ENCODE data around the gene FGF2.
"Not testable (repeated sequence)": the region's sequence is repeated elsewhere in the genome, so short reads cannot be mapped to it uniquely, and the experiment has no call there.

The FGF2 gene

DNA sequence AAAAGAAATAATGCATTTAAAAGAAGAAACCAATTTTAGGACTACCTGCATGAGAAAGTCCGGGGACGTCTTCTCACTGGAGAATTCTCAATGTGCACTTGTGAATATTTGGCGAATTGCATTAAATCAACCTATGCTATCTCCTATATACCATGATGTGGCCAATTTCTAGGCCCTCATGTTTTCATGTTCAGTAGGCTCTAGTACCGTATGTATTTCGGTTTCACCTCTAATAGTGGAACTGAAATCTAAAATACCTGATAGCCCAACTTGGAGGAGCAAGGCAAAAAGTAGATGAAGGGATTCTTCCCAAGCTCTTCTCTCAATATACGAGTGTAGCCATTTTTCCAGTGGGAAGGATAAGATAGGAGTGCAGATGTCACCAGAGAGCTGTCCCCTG lies 11.4 kb upstream of the FGF2 start:
- no peak for DNase-seq

DNA sequence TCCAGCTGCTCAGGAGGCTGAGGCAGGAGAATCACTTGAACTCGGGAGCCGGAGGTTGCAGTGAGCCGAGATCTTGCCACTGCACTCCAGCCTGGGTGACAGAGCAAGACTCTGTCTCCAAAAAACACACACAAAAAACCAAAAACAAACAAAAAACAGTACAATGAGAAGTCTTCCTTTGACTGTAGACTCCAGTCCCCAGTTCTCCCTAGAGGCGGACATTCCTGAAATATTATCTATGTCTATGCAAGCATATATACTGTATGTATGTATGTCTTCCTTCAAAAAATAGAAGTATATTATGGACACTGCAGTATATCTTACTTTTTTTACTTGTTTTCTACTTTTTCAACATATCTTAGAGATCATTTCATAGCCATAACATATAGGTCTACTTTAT lies 10.2 kb upstream of the FGF2 start:
- DNase-seq = no peak

DNA sequence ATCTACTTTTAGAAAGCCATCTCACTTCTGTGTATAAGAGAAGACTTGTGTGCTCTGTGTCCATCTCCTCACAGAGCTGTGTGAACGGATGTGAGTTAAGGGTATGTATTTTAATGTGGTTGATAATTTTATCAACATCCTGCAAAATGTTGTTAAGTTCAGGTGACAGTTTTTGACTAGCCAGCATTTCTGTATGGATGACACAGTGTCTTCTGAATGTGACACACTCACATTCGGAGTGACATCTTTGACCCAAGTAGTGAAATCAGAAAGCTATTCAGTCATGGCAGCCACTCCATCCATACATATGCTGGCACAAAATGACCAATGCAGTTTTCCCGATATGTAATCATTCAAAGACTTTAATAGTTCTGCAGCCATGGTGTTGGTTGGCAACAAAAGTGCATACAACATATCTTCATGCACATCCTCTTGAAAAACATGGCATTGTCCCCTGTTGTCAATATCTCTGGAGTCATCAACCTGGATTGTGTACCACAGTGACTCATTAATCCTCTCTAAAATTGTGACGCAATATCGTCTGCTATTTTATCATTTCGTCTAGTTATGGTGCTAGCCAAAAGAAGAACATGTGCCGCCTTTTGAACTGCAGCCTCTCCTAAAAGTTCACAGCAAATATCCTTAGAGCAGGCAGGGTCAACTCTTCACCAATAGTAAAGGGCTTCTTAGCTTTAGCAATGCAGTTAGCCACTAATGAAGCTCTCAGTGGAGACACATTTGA lies 6.8 kb upstream of the FGF2 start:
- no peak for DNase-seq

DNA sequence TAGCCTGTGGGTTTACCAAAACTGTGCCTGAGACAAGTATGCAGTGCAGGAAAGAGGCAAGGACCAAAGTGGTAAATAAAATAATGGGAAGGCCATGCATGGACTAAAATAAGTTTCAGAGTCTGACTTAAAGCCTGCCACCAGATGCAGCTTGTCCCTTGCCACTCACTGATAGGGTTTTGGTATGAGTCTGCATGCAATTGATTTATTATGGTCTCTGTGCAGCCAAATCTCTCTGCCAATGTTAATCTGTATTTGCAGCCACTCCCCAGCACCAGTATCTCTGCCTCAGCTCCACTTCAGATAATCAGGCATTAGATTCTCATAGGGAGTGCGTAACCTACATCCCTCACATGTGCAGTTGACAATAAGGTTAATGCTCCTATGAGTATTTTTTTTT lies 5.5 kb upstream of the FGF2 start:
- DNase-seq = no peak

DNA sequence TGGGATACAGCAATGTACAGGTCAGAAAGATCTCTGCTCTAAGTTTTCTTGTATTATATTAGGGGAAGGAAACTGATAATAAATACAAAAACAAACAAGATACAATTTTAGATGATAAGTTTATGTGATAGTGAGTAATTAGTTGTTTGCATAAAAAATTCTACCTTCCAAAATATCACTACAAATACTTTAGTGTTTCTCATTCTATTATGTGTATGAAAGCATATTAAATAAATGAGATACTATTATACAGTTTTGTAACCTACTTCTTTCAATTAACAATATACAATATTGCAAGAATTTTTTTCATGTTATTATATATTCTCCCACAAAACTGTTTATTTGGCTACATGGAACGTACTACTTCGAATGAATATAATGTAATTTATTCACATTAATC lies 4.2 kb upstream of the FGF2 start:
- DNase-seq = no peak

DNA sequence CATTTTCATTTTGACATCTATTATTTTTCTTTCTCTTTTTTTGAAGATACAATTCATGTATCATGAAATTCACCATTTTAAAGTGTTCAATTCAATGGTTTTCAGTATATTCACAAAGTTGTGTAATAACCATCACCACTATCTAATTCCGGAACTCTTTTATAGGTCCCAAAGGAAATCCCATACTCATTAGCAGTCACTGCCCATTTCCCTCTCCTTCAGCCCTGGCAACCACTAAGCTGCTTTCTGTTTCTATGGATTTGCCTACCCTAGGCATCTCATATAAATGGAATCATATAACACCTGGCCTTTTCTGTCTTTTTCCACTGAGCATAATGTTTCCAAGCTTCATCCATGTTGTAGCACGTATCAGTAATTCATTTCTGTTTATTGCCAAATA lies 3.2 kb upstream of the FGF2 start:
- DNase-seq = no peak

DNA sequence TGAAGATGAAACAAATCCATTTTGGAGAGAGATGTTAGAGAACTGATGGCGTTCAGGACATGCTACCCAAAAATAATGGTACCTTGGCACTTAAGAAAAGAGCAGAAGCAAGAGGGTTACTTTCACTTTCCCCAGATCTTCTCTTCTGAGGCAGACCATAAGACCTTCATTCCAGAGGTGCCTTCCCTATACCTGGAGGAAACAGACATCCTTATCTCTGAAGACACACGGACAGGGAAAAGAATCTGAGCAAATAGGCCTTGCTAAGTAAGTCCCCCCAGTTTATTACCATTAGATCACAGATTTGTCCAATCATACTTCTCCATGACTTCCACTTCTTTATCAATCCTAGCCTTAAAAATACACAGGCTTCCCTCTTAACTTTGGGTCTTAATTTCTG lies 2.0 kb upstream of the FGF2 start:
- no peak for DNase-seq

DNA sequence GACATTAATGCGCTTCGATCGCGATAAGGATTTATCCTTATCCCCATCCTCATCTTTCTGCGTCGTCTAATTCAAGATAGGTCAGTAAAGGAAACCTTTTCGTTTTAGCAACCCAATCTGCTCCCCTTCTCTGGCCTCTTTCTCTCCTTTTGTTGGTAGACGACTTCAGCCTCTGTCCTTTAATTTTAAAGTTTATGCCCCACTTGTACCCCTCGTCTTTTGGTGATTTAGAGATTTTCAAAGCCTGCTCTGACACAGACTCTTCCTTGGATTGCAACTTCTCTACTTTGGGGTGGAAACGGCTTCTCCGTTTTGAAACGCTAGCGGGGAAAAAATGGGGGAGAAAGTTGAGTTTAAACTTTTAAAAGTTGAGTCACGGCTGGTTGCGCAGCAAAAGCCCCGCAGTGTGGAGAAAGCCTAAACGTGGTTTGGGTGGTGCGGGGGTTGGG lies 528 bp upstream of the FGF2 start:
- DNase-seq = no peak

DNA sequence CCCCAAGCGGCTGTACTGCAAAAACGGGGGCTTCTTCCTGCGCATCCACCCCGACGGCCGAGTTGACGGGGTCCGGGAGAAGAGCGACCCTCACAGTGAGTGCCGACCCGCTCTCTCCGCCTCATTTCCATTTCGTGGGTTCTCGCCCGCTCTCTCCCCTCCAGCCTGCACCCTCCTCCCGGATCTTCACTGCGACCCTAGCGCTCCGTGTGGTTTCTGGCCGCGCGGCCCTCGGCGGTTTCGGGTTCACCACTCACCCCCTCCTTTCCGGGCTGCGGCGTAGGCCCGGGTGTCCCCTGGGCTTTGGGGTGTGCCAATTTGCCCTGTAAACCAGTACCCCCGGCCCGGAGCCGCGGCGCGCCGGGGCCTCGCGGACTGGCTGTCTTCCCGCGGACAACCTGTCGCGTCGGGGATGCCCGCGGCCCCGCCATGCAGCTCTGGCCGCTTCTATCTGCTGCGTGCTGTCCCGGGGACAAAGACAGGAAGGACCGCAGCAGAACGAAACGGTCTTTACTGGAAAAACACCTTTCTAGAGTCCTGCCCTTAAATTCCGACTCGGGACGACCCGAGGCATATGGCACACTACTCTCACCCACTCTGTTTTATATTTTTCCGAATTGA lies 737 bp downstream of the FGF2 start:
- no peak for DNase-seq

DNA sequence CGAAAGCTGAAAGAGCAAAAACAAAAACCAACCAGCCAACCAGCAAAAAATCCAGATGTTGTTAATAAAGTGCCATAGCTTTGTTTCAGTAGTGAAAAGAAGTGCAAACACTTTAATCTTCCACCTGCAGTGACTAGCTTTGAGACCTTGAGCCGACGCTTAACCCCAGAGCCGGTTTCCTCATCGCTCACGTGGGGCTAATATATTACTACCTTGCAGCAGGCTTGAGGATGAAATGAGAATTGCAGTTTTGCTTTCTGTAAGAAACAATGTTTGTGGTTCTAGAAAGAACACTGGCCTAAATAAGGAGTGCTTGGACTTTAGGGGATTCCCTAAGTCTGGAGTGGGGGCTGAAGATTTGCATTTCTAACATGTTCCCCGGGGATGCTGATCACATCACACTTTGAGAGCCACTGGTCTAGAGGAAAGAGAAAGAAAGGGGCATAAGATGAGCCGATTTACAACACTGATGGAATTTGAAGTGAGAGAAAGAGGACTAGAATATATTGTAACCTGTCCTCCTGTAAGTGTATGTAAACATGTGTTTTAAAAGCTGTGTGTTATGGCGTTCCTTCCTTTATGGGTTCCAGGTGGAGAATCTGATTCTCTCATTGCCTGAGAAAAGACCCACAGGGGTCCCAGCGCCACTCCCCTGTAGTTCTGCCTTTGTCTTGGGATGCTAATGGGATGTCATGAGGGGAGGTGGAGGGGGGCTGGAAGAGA lies 1.4 kb downstream of the FGF2 start:
- DNase-seq = no peak

DNA sequence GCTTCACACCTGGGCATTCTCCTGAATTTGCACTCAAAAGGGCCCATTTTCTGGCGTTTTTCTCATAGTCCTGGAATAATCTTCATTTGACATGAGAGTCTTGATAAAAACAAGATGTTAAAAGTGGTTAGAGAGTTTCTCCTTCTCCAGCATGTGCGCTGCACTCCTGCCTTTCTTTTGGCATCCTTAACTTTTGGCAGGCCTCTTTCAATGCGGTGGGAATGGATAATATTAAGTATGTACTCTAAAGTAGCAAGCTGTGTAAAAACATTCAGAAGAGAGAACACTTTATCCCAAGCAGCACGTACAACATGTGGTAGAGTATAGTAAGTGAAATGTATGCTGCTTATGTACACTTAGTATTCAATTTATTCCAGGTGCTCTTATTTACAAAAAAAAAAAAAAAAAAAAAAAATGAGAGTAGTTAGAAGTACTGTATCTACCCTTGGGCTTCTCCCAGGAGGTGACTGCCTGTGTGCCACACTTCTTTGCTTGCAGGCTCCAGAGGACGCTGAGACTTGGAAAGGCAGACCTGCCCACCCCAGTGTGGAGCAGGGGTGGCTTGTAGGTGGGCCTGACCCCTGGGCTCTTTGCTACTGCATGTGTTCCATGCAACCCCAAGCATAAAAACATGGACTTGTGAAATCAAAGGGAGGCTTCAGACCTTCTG lies 3.9 kb downstream of the FGF2 start:
- DNase-seq = no peak

DNA sequence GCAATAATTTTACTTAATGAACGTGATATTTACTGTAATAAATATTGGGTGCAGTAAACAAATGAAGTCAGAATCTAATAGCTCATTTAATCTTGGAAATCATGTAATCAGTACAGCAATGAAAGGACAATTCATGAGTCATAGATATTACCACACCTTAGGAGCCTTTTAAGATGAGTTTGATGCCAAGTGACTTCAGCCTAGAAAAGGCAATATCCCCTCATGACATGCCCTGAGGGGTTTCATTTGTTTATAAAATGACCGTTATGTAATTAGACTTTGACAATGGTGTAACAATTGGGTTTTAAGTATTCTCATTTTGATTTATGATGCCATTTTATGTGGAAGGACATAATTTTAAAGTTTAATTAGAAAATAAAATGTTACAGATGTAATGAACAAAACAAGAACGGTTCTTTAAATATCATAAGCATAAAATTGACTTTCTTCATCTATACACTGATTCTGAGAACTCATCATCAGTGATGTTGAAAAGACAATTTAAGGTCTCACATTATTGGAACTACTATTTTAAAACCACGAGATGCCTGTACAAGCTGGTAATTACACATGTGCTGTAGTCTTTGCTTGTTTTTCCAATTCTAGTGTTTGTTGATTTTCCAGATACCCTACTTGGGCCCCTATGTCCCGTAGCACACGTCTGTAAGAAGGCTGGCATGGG lies 5.0 kb downstream of the FGF2 start:
- no peak for DNase-seq

DNA sequence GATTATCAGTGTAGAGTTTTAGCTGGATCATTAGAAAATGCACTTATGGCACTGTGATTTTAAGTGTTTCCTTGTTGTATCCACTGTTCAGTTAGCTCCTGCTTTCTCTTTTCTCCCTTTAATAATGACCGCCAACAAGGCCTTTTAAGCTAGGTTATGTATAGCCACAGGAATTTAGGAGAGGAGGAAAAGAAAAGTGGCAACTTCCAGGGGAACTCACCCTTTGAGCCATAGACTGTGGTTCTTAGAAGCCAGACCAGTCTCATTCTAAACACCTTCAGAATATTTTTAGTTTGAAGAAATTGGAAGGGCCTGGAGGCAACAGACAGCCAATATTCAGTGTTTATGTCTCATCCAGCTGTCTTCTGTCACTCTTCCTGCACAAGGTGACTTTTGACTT lies 6.1 kb downstream of the FGF2 start:
- DNase-seq = no peak

DNA sequence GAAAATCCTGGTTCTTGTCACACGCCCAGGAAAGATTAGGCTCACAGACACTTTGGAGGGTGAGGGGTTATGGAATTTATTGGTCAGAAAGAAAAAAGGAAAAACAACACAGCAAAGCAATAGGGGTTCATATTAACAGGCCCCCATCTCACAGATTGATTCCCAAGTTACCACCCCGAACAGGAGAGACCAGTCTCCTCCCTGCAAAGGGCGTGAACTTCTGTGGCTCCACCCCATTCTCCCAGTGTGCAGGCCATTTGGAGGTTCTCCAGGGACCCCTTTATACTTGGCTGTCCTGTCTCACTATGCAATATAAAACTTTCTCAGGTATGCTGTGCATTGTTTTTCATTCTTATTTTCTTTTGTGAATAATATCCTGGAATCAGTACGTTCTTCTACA lies 7.4 kb downstream of the FGF2 start:
- no peak for DNase-seq

DNA sequence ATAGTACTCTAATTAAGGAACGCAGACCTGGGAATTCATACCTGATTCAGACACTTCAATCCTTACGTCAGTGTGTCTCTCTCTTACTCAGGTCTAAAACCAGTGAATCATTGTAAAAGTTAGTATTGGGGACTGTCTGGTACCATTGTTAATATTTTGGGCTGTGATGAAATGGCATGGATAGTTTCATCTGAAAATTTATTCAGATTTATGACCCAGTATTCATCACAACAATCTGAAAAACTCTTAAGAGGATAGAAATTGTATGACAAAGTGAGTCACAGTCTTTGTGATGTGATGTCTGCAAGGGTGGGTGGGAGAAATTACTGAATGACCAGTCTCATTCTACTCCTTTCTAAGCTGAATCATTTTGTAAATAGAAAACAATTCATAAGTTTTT lies 10.3 kb downstream of the FGF2 start:
- DNase-seq = no peak

DNA sequence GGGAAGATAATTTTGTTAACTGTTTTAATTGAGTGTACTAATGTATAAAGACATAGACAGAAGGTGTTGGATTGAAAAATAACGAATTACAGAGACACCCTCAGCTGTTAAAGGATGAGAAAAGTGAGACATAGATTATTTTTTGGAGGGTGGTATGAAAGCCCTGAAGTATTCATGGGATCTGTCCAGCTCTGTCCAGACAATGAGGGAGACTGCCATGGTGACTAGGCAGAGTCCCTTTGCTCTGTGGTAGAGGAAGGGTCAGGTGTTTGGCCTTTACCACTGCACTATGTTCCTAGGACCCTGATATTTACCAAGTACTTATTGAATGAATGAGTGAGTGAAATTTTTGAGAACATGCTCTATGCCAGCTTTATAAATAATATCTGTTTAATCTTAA lies 11.4 kb downstream of the FGF2 start:
- no peak for DNase-seq

DNA sequence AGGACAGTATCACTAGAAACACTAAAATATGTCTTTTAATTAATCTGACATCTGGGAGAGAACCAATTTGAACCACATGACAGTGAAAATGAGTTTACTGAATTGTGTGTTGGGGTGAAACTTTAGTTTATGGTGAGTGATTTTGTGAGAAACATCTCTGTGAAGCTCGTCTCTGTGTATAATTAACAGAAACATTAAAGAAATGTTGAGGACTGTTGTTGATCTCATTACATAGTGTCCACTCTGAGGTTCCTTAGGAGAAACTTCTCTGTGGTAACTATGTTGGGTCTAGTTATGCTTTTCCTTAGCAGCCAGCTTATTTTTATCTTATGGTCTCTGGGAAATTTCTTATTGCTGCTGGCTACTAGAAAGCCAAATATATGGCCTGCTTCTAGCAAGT lies 15.8 kb downstream of the FGF2 start:
- DNase-seq = no peak

DNA sequence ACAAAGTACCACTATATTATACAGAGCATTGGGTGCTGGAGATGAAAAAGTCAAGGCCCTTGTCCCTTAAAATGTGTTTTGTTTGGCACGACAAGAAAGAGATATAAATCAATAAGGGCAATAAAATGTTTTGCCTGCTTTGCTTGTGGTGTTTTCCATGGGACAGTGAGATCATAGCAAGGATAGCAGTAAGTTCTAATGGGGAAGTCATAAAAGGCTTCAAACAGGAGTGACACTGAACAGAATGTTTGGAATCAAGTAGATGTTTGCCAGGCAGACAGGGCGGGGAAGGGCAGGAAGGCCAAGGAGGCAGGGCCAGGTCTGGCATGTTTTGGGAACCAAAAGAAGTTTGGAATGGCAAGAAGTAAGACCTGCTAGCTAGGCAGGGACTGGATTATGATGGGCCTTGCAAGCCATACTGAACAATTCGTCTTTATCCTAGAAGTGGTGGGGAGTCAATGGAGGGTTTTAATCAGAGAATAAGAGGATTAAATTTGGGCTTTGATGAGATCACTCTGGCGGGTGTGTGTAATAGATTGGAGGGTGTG lies 16.4 kb downstream of the FGF2 start:
- no peak for DNase-seq

DNA sequence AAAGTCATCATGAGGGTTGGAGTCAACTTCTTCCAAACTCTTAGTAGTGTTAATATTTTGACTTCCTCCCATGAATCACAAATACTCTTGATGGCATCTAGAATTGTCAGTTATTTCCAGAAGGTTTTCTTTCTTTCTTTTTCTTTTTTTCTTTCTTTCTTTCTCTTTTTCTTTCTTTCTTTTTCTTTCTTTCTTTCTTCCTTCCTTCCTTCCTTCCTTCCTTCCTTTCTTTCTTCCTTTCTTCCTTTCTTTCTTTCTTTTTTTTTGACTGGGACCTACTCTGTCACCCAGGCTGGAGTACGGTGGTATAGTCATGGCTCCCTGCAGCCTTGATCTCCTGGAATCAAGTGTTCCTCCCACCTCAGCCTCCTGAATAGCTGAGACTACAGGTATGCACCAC lies 17.8 kb downstream of the FGF2 start:
- not testable (repeated sequence) for DNase-seq

DNA sequence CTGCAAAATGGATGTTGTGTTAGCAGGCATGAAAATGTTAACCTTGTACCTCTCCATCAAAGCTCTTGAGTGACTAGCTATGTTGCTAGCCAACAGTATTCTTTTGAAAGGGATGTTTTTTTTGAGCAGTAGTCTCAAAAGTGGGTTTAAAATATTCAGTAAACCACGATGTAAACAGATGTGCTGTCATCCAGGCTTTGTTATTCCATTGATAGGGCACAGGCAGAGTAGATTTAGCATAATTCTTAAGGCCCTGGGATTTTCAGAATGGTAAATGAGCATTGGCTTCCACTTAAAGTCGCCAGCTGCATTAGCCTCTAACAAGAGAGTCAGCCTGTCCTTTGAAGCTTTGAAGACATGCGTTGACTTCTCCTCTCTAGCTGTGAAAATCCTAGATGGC lies 18.4 kb downstream of the FGF2 start:
- DNase-seq = no peak

DNA sequence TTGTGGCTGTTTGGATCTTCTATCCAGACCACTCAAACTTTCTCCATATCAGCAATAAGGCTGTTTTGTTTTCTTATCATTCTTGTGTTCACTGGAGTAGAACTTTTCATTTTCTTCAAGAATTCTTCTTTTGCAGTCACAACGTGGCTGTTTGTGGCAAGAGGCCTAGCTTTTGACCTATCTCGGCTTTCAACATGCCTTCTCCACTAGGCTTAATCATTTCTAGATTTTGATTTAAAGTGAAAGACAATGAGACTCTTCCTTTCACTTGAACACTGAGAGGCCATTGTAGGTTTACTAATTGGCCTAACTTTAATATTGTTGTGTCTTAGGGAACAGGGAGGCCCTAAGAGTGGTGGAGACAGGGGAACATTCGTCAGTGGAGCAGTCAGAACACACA lies 19.1 kb downstream of the FGF2 start:
- DNase-seq = no peak

DNA sequence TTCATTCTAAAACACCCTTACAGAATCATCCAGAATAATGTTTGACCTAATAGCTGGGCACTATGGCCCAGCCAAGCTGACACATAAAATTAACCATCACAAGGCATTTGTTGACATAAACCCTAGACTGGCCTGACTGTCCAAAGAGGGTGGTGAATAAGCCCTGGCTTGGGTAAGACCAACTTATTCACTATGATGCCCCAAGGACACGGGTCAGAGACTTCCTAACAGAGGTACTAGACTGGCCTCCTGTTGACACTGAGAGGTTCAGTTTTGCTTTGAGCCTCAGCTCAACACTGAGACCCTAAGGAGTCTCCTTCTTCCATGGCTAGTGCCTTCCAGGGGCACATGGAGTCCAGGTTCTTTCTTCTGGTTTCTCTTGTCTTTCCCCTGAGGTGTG lies 21.3 kb downstream of the FGF2 start:
- no peak for DNase-seq

DNA sequence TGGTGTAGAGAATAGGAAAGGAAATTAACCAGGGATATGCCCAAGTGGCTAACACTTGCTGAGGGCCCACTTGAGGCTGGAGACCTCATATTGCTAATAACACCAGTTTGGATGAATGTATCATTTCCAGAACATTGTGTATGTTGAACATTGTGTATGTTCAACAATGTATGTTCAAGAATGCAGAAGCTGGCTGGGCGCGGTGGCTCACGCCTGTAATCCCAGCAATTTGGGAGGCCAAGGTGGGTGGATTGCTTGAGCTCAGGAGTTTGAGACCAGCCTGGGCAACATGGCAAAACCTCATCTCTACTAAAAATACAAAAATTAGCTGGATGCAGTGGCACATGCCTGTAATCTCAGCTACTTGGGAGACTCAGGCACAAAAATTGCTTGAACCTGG lies 23.2 kb downstream of the FGF2 start:
- DNase-seq = not testable (repeated sequence)

Data from NCI-H510A (cell line).